ENCODE results near the gene LYZL1.

- TF ChIP-seq SP1 (IDR thresholded peaks at IDR 0.05) (no peak), ZNF384 (IDR thresholded peaks at IDR 0.05) (no peak), FOXM1 (IDR thresholded peaks at IDR 0.05; ENCODE audit: borderline replicate concordance) (no peak), PKNOX1 (IDR thresholded peaks at IDR 0.05) (peak; percentile 89), HDGF (IDR thresholded peaks at IDR 0.05; ENCODE audit: borderline replicate concordance) (no peak), L3MBTL2 (conservative IDR thresholded peaks at IDR 0.05) (no peak), FOXA1 (IDR thresholded peaks at IDR 0.05) (no peak), BHLHE40 (IDR thresholded peaks at IDR 0.05; ENCODE audit: borderline replicate concordance) (no peak), TARDBP (IDR thresholded peaks at IDR 0.05) (no peak), LEF1 (IDR thresholded peaks at IDR 0.05; ENCODE audit: borderline replicate concordance) (no peak)
These were observed 34.5 kb upstream of the LYZL1 start for GRCh38 chr10:29254123-29255046.
